GM21529 (cell line): ENCODE measurements around the gene SP8.

Experiments
- ATAC-seq: cut with Tn5 transposase; IDR thresholded peaks from one replicate; pipeline ENCODE4 v1.9.1; 2021; ENCODE audit not compliant: unreplicated experiment

SP8 gene

DNA sequence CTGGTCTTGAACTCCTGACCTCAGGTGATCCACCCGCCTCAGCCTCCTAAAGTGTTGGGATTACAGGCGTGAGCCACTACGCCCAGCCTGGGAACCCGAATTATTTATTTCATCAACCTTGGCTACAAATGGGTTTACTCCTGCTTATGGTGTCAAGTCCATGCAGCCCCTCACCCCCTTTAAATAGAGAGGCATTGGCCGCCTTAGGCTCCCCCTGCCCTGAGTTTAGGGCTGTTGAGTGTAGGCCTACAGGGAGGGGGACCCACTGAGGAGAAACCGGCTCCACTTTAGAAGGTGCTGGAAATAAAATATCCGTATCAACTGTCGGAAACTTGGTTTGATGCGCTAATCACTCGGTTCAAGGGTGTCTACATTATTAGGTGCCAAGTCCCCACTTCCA is 8.7 kb upstream of the SP8 start:
- ATAC-seq: no peak

DNA sequence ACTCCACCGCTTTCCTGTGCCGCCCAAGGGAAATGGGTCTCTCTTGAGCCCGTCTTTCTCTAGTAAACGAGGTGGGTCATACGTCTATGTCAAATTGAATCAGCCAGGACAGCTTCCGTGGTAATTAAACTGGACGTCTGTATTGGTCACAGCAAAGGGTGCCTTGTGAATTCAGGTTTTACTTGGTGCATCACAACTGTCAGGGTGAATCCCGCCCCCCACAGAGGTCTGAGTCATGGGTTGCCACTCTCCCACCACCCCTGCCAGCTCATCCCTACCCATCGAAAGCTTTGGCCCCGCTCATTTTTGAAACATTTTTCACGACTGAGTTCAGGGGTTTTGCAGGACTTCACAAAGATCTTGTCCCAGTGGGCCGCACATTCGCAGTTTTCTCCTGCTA is 8.0 kb upstream of the SP8 start:
- ATAC-seq: no peak

DNA sequence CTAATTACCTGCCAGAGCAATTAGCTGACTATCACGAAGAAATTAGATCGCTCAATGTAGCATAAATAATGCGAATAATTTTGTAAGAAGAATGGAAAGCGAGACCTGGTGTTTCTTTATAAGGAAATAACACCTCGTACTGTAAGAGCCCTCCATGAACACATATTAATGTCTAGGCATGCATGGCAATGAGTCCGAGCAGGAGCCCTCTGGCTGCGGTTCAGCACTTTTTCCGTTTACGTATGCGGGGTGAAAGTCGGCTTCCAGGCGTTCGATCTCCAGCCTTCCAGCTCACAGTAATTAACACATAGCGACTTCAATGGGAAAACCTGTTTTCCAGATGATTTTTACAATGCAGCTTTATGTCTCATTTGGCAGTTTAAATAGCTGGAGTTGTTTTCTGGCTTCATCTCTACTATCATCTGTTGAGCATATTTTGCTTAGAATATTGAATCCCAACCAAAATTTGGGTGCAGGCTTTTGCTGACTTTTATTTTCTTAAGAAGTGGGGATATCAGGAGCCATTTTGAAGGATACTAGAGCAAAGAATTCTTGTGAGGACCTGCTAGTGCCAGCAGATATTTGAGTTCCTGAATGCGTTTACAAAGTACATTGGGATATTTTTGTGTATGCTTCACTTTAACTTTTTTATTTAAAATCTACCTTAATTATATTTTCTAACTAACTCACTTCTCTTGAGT is 7.2 kb upstream of the SP8 start:
- no peak for ATAC-seq

DNA sequence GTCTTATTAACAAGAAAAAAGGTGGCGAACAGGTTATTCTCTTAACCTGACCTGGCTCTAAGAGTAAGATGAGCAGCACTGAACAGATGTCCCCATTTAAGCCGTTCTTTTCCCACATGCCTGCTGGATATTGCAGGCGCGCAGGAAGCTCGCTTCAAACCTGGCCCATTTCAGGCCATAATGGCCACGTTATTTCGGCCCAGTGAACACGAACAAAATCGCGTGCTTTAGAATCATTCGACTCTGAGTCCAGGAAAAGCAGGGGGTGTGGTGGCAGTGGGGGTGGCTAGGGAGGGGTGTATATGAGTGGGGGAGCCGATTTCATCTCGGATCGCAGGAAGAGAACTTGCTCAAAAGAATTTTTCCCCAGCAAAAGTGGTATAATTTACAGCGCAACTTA is 6.6 kb upstream of the SP8 start:
- ATAC-seq: no peak

DNA sequence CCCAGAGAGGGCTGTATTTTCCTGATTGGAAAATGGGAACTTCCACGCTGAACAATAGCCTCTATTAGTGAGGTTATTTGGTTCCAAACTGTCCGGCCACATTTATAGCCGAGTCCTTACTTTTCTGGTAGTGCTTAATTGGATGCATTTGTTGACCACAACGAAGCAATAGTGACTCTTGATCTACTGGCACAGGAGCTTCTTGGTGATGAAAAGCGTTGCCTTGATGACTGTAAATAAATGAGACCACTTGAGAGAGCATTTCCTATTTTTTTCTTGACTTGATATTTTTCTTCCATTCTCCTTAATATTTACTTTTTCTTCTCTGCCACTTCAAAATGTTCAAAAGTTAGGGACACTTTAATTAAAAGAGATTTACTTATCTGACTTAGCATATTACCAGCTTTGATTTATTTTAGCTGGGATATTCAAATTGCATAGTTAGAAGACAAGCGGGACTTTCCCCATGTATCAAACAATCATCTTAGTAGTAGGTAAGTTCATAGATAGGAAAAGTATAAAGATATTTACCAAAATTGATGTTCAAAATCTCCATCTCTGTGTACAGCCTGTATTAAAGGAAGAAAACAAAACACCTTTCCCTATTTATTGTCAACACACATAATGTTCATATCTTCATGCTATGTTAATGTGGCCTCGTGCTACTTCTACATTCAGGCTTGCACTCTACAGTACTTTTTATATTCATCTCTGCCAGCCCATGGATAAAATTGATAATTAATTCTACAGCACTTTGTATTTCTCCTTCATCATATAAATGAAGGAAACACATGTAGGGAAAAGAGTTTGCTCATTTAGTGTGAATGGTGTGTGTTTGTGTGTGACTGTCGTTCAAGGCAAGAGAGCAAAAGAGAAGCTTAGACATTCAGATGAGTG is 5.1 kb upstream of the SP8 start:
- no peak for ATAC-seq

DNA sequence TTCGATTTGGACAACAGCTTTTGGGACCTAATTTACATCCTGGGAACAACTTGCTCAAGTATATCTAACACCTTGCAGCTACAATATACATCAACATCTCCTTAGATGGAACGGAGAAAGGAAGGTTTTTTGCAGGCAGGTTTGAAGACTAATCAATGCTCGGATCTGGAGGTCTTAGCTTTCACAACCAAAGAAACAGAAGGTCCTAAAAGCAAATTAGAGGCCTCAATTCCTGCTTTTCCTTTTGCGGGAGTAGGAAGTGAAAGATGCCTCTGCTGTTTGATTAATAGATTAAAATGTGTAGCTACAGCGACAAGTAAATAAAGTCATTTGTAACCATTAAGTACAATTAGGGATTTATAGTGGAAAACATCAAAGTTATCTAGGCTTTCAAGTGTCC is 3.7 kb upstream of the SP8 start:
- ATAC-seq: no peak

DNA sequence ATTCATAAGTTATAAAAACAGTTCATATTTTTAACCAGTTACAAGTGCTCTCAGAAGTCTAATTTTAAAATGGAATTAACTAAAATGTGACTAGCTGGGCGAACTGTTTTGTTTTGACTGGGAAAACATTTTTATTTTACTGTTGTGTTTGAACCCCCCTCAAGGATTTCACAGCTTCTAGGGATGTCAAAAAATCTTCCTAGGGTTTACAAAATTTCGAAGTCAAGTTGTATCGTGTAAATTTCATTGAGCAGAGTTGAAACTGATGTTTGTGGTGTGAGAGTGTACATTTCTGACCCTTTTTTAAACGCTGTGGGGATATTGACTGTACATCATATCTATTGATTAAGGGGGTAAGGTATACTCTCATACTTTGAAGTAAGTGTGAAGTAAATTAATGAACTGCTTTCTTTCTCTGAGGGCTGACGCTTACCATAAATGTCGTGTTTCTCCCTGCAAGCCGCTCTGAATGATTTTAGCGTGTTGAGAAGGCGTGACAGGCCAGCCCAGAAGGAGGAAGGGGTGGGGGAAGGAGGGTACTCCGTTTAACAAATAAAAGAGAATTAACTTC is 1.8 kb upstream of the SP8 start:
- no peak for ATAC-seq

DNA sequence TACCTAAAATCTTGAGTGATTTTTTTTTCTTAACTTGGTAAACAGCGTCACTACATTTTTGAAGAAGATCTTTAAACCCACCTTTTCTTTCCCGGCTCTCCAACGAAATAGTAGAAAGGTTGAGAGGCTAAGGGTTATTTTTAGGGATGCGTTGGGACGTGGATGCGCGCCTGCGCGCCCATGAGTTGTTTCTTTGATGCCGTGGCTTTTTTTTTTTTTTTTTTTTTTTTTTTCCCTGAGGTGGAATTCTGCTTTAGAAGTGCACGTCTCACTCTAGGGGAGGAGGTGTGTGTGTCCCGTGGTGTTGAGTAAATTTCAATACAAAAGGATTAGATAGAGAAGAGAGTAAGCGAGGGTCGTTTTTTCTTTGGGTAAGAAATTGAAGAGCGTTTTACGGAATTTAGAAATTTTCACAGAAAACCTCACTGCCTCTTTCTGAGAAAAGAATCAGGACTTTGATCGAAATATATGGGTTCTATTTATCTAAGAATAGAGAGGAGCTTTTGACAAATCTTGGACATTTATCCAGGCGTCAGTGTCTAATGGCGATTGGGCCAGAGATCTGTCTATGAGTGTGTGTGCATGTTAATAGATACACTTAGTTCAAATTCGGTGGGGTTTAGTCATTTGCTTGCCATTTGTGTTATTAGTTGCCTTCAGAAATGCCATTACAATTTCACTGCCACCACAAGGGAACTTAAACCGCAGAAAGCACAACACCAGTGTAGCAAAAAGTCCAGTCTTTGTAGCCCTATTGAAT is 1.2 kb upstream of the SP8 start:
- ATAC-seq: no peak

DNA sequence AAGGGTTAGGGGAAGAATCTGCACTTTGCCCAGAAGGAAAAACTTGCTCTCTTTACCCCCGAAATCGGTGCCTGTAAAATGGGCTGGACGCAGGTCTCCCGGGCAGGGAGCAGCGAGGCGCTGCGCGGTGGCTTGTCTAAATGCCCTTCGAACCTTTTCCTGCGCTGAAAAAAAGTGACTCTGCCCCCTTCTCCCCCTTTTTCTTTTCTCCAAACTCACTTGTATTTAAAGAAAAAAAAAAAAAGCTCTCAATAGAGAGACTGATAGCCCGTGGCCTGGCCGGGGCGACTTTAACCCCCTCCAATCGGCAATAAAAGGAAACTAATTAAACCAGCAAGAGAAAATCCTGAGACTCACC is 286 bp downstream of the SP8 start:
- no peak for ATAC-seq

DNA sequence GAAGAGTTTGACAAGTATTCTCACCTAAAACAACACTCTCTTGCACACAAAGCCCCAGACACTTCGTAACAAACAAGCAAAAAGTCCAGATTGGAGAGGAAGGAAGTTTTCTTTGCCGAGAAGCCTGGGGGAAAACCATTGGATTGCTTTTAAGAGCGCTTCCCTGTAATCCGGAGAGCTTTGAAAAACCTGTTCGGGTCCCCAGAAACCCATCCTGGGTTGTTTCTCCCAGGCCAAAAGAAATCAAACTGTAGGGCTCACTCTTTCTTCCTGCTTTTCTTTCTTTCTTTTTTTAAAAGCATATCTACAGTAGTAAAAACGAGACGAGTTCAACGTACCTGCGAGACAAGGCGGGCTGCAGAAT is 655 bp downstream of the SP8 start:
- ATAC-seq: no peak

DNA sequence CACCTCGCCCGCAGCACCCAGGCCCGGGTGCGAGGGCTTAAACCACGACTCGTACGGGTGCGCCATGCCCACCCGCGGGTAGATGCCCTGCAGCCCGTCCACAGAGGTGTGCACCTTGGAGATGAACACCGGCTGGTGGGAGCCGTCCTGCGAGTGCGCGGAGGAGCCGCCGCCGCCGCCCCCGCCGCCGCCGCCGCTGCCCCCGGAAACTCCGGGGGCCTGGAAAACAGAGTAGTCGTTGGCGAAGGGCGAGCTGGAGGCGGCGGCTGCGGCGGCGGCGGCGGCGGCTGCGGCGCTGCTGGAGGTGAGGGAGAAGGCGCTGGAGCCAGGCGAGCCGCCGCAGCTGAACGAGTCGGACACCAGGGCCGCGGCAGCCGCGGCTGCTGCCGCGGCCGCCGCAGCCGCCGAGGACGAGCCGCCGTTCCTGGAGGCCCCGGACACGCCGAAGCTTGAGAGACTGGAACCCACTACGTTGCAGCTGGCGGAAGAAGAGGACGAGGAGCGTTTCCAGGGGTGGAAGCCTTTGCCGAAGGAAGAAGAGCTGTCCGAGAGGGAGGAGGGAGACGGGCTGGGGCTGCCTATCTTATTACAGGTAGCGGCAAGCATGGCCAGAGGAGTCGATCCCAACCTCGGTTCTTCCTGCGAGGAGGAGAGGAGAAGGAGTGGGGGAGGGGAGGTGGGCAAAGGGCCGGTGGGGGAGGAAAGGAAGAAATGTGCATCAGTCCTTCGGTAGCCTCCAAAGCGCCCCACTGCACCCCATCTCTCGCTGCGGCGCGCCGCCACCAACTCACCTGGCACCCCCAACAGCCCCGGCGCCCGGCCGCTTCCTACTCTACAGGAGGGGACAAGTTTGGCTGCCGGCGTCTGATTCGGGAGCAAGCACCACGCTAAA is 1.3 kb downstream of the SP8 start:
- no peak for ATAC-seq

DNA sequence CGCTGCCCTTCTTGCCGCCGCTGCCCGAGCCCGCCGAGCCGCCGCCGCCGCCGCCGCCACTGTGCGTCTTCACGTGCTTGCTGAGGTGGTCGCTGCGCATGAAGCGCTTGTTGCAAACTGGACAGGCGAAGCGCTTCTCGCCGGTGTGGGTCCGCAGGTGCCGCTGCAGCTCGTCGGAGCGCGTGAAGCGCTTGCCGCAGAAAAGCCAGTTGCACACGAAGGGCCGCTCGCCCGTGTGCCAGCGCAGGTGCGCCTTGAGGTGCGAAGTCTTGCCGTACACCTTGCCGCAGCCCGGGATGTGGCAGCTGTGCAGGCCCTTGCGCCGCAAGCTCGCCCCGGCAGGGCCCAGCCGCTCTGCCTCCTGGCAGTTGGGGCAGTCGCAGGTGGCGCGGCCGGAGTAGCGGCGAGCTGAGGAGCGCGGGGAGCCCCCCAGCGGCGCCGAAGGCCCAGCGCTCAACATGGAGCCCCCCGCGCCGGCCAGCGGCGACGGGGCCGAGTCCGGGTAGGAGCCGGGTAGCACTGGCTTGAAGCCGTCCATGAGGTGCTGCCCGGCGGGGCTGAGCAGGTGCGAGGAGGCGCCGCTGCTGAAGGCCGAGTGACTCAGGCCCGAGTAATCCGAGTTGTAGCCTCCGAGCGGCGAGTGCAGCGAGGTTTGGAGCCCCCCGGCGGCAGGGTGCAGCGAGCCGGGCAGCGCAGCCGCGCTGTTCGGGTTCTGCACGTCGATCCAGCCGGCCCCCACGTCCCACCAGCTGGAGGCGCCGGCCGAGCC is 2.1 kb downstream of the SP8 start:
- no peak for ATAC-seq

DNA sequence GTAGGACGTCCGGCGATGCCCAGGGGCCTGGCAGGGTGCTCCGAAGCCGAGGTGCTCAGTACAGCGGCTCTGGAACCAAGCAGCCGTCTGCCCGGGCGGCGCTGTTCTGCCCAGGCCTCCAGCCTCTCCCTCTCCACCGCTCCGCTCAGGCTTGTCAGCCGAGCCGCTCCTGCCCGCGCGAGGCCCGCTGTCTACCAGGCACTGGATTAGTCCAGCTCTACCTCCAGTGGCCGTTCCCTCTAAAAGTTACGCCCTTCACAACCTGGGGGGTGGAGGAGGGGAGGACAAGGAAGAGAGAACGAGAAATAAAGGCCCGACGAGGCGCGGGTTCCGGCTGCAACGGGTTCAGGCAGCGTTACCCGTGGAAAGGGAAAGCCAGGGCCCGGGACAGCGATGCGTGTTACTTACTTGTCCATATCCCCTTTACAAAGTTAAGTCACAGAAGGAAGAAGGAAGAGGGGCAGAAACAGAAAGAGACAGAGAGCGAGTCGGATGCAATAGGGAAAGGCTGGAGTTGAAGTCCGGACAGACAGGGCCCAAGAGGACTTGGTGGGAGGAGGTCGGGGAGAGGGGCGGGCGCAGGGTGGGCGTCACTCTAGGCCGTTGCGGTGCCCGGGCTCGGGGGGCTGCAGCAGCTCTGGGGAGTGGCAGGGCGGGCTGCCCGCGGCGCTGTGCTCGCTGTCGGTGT is 2.8 kb downstream of the SP8 start:
- no peak for ATAC-seq

DNA sequence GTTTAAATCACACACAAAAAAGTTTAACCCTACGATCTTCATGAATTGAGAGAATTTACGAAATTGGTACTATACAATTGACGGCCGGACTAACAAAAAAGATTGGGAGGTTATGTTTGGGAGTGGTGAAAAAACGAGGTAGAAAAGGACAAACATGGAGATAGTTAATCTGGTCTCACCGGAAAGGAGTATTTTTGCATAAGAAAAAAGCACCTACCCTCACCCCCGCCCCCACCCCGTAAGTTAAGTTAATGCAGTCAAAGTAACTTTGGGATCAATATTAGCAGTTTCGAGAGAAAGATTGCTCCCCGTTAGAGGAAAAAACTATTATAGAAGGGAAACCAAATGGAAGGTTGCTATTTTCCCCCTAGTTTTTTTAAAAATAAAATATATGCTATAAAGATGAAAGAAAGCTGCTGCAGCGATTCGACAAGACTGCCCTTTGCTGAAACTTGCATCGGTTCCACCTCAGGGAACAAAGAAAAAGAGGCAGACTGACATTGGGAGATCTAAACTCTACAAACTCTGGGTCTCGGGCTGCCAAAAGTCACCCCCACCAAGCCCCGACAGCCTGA is 3.5 kb downstream of the SP8 start:
- no peak for ATAC-seq

DNA sequence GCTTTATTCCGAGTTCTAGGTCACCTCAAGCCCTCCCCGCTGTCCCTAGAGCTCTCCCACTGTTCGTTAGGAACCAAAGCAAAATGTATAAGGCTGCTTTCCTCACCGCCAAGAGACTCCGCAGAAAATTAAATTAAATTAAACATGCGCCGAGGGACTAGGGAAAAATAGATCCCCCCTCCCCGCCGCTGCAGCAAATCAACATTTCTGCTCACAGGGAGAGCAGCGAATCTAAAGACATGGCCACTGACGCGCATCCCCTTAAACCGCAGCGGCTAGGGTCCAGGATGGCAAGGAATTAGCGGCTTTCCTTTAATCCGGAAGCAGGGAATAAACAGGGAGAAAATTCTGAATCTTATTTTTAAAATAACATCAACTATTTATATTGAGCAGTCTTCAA is 7.6 kb downstream of the SP8 start:
- ATAC-seq: no peak

DNA sequence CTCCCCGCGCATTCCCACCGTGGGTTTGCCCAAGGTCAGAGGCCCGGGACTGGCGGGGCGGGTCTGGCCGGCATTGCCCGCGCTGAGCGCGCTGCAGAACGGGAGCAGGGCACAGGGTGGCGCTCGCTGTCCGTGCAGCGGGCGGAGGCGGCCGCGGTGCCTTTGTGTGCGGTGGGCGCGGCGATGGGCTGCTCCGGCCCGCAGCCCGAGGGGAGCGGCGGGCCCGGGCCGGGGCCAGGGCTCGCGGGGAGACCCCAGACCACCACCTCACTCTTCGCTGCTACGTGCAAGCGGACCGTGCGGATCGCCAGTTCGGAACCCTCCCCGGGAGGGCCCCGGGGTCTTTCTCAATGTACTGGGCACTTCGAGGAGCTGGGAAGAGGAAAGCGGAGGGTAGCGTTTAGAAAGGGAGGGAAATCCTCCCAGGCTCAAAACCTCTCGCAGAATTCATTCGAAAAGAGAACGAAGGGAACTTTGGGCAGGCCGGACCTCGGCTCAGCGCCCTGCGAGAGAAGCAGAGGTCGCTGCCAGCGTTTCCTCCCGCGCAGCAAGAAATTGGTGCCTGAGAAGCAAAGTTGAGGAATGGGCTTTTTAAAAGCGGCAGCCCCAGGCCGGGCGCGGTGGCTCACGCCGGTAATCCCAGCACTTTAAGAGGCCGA is 8.5 kb downstream of the SP8 start:
- ATAC-seq: peak; percentile 73

DNA sequence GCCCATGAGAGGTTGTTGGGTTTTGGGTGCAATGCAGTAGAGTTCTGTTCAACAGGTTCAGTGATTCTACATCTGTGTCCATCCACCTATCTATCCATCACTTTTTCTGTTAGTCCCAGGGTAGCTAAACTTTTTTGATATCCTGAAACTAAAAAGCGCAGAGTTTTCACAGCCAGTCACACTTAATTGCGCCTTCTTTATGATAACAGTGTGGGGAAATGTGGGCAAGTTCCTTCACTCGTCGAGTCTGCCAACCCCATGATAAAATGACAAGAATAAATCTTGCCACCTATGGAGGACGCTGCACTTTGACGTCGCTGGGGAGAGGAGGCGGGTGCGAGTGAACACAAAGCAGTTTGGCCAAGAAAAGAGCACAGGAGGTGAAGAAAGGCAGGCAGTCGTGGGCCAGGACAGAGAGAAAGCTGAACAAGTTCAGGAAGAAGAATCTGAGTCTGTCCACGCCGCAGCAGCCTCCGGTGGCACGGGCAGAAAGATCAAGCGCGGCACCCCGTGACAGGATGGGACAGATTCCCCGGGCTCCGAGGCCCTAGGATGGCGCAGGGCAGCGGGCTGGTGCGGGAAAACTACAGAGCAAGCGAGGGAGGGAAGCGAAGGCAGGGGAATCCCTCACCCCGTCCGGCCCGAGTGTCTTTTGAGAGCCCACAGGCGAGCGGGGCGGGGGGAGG is 9.2 kb downstream of the SP8 start:
- peak; percentile 41 for ATAC-seq

DNA sequence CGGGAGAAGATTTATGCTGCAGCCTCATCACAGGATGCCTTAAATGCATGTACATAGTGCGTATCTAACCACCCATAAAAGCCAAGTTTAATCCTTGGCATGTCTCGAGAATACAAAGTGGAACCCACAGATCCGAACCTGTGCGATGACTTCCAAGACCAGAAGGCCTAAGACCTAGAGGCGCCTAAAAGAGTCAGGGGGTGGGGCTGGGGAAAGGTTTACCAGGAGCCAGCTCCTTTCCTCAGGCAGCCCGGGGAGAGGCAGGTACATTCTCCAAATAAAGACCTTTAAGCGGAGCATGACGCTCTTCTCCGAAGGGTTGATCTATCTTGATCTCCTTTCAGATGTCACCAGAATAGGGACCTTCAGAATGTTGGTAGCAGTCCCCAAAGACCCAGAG is 9.7 kb downstream of the SP8 start:
- ATAC-seq: no peak
